GM18867 (cell line): ENCODE data around the gene CACNA2D3.
"Not testable (repeated sequence)": the region's sequence is repeated elsewhere in the genome, so short reads cannot be mapped to it uniquely, and the experiment has no call there.

ENCODE experiments used
- ATAC-seq: cut with Tn5 transposase; IDR thresholded peaks from one replicate; pipeline ENCODE4 v1.9.1; 2021; ENCODE audit warnings: mild to moderate bottlenecking, moderate library complexity; ENCODE audit not compliant: unreplicated experiment

CACNA2D3 gene

GRCh38 chr3:54122324-54123002 is at the start of gene CACNA2D3:
Gene CACNA2D3 (plus strand): TSS chr3:54122552.
- no peak for ATAC-seq

GRCh38 chr3:54073386-54073785 is 49.0 kb upstream of the CACNA2D3 start:
- ATAC-seq: no peak

GRCh38 chr3:54079314-54079713 is 43.0 kb upstream of the CACNA2D3 start:
- no peak for ATAC-seq

GRCh38 chr3:54079730-54080325 is 42.5 kb upstream of the CACNA2D3 start:
- ATAC-seq: no peak

GRCh38 chr3:54083921-54084320 is 38.4 kb upstream of the CACNA2D3 start:
- no peak for ATAC-seq

- no peak for ATAC-seq
These were observed 36.4 kb upstream of the CACNA2D3 start for GRCh38 chr3:54085936-54086335.

GRCh38 chr3:54086652-54087405 is 35.5 kb upstream of the CACNA2D3 start:
- no peak for ATAC-seq

- no peak for ATAC-seq
These were observed 34.6 kb upstream of the CACNA2D3 start for GRCh38 chr3:54087581-54088410.

GRCh38 chr3:54093491-54094248 is 28.7 kb upstream of the CACNA2D3 start:
- ATAC-seq: no peak

- no peak for ATAC-seq
These were observed 27.4 kb upstream of the CACNA2D3 start for GRCh38 chr3:54094926-54095325.

GRCh38 chr3:54099381-54099780 is 23.0 kb upstream of the CACNA2D3 start:
- no peak for ATAC-seq

- ATAC-seq: no peak
These were observed 18.3 kb upstream of the CACNA2D3 start for GRCh38 chr3:54104084-54104483.

GRCh38 chr3:54116129-54116528 is 6.2 kb upstream of the CACNA2D3 start:
- not testable (repeated sequence) for ATAC-seq

- peak; percentile 78 for ATAC-seq
These were observed 1.5 kb upstream of the CACNA2D3 start for GRCh38 chr3:54120657-54121413.

- peak; percentile 34 for ATAC-seq
These were observed 683 bp upstream of the CACNA2D3 start for GRCh38 chr3:54121414-54122323.

- no peak for ATAC-seq
These were observed 837 bp downstream of the CACNA2D3 start for GRCh38 chr3:54123003-54123775.

GRCh38 chr3:54123776-54124196 is 1.4 kb downstream of the CACNA2D3 start:
- ATAC-seq: no peak

- ATAC-seq: no peak
These were observed 2.9 kb downstream of the CACNA2D3 start for GRCh38 chr3:54125300-54125699.
